A172 (cell line): Measurements from ENCODE around the gene XRRA1. TPM values are rescaled to one million over a fixed set of nuclear protein-coding genes. Genes with fewer than 3 reads are reported as not detected.
"Not testable (repeated sequence)": the region's sequence is repeated elsewhere in the genome, so short reads cannot be mapped to it uniquely, and the experiment has no call there.

Experiments used
- DNase-seq: peaks from one replicate; pipeline ENCODE4 v3.0.0-alpha.2; 2015; ENCODE audit warnings: low spot score
- total RNA-seq: library from RNA; depleted of rRNA; stranded (reverse); fragments of >200 nt; shearing (Covaris generic); gene quantifications from 2 replicates; pipeline ENCODE4 v1.2.3, GENCODE V29; 2014

The XRRA1 gene
- total RNA-seq, 1 experiment from 2014 or later: 27.3 TPM

- no peak for DNase-seq
Measured at GRCh38 chr11:74902342-74902741, 46.5 kb downstream of the XRRA1 start.

- DNase-seq: no peak
Measured at GRCh38 chr11:74896311-74896710, 52.6 kb downstream of the XRRA1 start.

GRCh38 chr11:74895340-74896116 is 53.4 kb downstream of the XRRA1 start:
- no peak for DNase-seq

- DNase-seq: not testable (repeated sequence)
Measured at GRCh38 chr11:74893015-74893414, 55.9 kb downstream of the XRRA1 start.

- peak; percentile 11 for DNase-seq
Measured at GRCh38 chr11:74877132-74877531, 71.8 kb downstream of the XRRA1 start.

DNA sequence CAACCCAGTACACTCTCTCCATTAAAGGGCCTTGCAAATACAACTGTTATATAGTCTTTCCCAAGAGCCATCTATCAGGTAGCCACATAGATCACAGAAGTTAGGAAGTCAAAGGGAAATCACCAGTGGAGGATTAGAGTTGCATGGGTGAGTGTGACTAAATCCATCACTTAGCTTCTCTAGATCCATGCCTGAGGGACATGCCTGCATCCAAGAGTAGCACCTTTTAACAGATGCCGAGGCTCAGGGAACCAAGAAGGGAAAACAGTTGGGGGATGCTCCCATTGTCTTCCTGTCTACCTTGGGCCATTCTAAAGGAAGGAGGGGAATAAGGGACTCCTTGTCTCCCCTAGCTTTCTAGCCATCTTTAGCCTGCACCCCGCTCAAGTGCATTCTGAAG is 77.9 kb downstream of the XRRA1 start:
- no peak for DNase-seq

- DNase-seq: peak; percentile 53
Measured at GRCh38 chr11:74870485-74870884, 78.4 kb downstream of the XRRA1 start.

DNA sequence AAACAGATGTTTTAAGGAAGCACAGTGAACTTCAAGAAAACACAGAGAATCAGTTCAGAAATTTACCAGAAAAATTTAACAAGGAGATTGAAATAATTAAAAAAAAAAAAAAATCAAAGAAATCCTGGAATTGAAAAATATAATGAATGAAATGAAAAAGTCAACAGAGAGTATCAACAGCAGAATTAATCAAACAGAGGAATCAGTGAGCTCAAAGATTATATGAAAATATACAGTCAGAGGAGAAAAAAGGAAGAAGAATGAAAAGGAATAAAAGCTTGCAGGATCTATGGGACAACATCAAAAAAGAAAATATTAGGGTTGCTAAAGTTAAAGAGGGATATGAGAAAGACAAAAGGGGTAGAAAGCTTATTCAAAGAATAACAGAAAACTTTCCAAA is 82.3 kb downstream of the XRRA1 start:
- DNase-seq: no peak

- no peak for DNase-seq
Measured at GRCh38 chr11:74863410-74863809, 85.5 kb downstream of the XRRA1 start.

DNA sequence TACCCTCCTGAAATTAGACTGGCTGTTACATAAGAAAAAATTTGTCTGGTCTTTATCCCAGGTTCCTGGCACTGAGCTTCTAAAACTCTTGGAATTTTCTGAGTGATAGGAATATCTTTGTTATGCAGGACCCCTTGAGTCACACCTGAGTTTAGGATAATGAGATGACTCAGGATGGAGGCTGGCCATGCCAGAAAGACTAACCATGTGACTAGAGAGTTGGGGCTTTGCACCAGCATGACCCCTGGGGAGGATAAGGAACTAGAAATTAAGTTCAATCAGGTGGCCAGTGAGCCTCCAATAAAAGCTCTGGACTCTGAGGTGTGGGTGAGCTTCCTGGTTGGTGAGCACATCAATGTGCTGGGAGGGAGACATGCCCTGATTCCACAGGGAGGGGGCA is 88.1 kb downstream of the XRRA1 start:
- DNase-seq: no peak

DNA sequence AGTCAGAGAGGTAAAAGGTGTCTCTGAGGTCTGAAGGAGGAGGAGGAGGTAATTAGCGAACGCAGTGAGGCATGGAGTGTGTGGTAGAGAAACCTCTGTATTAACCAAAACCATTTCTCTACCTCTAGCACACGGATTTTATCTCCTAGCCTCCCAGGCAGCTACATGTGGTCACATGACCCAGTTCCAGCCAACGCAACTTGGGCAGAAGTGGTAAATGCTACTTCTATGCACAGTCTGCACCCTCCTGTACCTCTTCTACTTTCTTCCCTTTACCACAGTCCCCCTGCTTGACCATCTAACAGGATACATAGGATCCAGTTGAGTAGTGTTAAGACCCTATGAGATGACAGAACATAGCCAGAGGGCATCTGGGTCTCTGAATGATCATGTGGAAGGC is 95.7 kb downstream of the XRRA1 start:
- DNase-seq: no peak

DNA sequence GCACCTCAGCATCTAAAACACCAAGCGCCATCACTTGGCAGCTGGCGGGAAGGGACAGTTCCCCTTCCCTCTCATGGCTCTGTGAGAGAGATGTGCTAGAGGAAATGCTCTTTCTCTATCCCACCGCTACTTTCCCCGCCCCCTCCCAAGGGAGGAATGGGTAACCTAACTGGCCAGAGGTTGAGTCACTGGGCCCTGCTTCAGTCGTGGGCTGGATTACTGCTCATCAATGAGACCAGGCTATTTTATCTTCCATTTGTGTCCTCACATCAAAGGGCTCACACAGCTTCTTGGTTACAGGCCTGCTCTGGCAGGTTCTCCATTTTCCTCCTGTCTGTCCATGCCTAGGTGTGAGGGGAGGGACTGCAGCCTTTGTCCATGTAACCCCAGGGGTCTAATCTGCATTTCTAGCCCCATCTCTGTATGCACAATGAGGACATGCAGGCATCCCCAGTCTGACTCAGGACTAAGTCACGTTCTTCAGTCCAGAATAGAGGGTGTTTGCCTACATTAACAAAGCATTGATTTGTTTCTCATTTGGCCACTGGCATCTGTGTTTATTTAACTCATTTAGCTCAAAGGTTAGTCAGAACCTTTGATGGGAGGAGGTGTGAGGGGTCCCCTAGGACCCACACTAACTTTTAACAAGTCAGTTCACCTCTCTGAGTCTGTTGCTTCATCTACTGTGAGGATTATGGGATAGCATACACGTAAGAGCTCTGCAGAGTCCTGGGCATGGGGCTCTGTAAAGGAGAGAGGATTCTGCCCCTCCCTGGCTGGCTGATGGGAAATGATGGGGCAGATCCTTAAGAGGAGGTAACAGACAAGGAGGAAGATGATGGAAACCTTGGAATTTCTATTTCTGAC is 99.1 kb downstream of the XRRA1 start:
- peak; percentile 60 for DNase-seq

- DNase-seq: no peak
Measured at GRCh38 chr11:74847895-74848294, 101.0 kb downstream of the XRRA1 start.

DNA sequence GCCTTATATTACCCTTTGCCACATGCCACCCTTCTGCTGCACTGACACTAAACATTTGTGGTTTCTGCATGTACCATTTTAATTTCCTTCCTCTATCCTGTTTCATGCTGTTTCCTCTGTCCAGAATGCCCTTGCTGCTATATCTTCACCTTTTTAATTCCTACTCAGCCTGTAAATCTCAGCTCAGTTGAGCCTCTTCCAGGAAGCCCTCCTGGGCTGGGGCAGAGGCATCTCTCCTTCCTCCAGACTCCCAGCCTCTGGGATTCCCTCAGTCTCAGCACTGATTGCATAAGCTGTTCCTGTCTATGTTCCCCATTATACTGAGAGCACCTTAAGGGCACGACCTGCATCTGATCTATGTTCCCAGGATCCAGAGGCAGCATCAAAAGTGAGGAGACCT is 101.5 kb downstream of the XRRA1 start:
- DNase-seq: no peak

GRCh38 chr11:74846770-74847169 is 102.1 kb downstream of the XRRA1 start:
- no peak for DNase-seq

- no peak for DNase-seq
Measured at GRCh38 chr11:74845978-74846517, 102.8 kb downstream of the XRRA1 start.

- no peak for DNase-seq
Measured at GRCh38 chr11:74844865-74845264, 104.0 kb downstream of the XRRA1 start.

DNA sequence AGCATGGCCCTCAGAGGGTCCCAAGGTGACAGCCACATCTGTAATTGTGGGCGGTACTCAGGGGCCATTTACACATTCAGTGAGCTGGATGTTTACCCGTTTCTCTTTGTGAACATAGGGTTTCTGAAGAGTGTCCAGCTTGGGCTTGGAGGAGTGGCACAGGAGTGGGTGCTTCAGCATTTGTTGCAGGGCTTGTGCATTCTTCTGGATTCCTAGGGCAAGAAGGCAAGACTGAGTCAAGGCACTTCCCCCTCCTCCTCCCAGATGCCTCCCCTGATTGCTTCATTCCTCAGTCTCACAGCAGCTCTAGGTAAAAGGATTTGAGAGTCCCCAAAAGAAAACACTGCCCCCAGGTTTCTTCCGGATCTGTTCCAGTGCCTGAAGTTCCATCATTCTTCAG is 104.8 kb downstream of the XRRA1 start:
- DNase-seq: no peak

DNA sequence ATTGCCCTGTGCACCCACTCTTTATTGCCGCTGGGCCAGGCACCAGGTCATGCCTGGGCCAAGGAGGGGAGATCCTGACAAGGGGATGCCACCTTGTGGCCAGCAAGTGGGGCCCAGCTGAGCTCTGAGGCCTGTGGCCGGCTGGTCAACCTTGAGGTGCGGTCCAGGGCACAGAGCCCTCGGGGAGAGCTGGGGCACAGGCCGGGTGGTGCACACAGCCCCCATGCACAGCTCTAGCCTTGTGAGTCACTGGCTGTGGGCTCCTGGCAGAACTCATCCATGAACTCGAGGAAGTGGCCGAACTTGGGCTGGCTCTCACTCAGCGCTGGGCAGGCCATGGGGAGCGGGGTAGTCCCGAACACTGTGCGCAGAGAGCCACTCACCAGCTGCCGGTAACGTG is 105.9 kb downstream of the XRRA1 start:
- no peak for DNase-seq

- no peak for DNase-seq
Measured at GRCh38 chr11:74840486-74840885, 108.4 kb downstream of the XRRA1 start.

DNA sequence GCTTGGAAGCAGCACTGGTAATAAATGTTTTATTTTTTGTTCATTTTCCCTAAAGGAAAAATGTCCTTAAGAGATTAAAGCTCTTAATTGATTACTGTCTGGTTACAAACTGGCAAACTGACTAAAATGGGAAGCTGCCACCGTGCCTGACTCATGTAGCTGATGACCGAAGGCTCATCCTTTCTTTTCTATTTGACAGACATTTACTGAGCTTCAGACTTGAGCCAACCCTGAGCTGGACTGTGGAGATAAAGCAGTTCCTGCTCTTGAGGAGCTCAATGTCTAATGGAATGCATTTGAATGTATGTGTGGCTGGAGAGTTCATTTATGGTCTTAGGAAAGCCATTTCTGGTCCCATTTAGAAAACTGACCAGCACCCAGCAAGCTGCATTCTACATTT is 108.9 kb downstream of the XRRA1 start:
- no peak for DNase-seq

DNA sequence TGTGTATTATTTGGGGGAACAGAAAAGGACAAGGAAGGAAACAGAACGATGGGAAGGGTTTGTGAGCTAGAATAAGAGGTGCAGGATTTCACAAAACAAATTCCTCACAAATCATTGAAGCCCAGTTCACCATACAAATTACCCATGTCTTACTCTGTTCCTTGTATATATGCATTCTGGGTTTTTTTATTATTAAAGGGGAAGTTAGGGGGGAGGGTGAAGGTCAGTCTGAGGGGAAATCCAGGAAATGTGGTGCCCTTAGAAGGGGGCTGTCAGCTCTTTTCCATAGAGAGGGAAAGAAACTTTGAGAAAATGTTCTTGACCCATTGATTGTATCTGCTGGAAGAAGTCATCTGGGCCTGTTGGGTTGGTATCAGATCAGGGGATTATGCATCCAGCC is 109.4 kb downstream of the XRRA1 start:
- DNase-seq: no peak

GRCh38 chr11:74838188-74838587 is 110.7 kb downstream of the XRRA1 start:
- DNase-seq: no peak
